Fibroblast of skin of scalp (primary cell): ENCODE measurements around the gene PDE1C.
A peak's percentile ranks its signal among the peaks of the same experiment; 100 is the strongest.

Experiments used
- DNase-seq: peaks from one replicate; pipeline ENCODE4 v3.0.0-alpha.2; 2013

Gene PDE1C

DNA sequence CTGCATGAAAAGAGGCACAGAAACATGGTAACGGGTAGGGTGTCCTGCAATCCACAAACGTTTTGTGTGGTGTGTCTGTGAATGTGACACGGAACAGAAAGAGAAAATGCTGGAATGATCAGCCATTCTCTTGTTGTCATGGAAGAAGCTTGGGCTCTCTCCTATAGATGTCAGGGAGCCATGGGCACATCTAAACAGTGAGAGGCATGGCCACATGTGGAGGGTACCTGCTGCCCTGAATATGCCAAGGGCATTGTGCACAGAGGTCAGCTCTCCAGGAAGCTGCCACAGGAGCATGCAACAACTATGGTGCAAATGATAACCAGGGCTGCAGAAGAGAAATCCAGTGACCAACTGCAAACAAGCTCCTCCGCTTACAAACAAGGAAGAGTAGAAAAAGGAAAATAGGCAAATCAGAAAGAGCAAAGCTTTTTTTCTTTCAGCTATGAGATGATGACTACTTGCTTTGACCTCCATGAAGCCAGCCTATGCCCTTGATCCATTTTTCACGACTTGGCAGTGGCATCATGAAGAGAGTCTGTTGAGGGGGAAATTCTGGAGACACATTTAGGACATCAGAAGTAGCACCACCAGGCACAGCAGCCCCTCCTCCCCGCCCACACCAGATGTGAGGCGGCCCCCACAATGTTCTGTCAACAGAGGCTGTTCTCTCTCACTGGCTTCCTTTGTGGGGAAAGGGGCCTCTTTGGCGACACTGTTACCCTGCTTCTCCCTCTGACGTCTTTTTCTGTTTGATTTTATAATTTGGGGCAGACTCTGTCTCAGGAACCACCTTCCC lies 4.8 kb upstream of the PDE1C start:
- DNase-seq = no peak

DNA sequence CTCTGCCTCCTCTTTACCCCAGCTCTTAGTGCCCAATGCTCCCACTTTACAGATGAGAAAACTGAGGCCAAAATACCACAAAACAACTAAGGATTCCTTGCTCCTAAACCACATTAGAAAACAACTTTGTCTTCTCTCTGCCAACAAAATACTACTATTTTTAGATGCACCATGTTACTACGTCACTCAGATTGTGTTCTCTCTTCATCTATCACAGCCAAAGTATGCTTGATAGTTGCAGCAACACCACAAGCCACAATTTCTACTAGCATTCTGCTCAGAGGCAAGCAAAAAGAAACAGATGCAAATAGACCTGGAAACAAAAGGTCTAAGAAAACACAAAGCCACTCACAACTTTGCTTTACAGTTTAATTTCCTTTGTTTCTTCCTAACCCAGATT lies 3.3 kb upstream of the PDE1C start:
- no peak for DNase-seq

DNA sequence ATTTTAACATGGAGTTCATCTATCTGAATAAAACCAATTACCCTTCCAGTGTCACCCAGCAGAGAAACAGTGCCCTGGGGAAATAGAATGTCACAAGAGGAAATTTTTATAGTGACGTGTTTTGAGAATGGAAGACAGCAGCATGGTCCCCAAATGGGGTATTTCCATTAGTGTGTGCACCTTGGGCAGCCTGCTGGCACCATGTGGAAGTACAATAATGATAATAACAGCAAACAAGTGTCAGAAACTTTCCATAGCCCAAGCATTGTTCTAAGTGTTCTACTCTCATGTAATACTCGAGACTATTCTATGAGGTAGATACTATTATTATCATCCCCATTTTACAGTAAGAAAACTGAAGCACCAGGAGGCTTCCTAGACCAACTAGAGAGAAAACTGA lies 2.2 kb upstream of the PDE1C start:
- DNase-seq = no peak

- DNase-seq = no peak
Measured at GRCh38 chr7:32071466-32072091, 1.4 kb upstream of the PDE1C start.

- DNase-seq = no peak
Measured at GRCh38 chr7:32070051-32070405, 179 bp downstream of the PDE1C start.

DNA sequence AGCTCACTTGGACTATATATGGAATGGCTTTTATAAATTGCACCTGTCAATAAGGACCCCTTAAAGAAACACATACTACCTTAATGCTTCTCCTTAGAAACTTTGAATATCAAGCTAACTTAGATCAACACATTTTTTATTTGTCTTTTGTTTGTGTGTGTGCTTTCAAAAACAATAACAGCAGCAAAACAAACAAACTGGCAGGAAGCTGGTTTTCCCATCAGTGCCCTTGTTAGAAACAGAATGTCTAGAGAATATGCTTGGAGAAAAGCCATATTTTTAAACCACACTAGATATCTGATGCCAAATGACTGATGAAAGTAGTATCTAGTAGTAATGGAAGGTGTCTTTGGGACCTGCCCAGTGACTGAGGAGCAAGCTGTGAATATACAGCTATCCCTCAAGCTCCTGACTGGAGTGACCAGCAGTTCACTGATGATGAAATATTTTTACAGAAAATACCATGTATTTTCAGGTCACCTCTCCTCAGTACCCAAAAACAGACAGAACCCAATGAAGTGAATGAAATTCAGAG lies 1.0 kb downstream of the PDE1C start:
- no peak for DNase-seq

DNA sequence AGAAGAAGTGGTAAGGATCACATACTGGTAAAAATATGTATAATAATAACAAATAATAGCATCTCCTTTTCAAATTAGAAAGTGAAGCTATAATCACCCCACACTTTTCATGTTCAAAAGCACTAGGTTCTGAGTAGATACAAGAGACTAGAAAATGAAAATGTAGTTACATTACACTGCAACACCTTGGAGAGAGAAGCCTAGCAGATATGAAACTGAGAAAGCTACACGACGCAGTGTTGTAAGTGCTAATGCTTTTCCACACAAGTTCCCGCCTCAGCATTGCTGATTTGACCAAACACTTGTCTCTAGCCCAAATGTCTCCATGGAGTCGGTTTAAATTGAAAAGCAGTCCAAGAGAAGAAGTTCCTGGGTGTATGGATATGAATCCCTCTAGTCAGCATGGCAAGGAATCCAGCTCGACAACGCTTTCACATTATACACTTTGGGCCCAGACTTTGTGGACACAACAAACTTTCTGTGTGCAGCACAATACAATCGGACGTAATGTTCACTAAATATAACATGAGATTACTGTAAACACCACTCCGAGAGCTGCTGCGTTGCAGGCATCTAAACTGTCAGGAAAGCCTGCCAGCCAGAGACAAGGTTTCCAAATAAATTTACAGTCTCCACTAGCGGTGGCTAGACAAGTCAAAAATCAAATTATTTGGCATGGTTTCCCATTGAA lies 1.7 kb downstream of the PDE1C start:
- no peak for DNase-seq

DNA sequence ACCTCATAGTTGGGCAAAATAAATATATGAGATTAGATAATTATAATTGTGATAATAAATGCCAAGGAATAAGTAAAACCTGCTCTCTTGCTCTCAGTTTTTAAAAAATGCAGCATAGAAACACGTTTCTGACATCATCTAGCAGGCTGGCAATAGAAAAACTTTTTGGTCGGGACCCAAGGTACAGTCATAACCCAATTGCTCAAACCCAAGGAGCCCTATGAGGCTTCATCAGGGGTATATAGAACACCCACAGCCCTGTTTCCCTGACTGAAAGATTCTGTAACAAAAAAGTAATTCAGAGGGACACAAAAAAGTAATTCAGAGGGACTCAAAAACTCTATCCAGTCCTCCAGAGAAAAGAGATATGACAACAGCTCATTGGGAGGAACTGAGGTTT lies 3.8 kb downstream of the PDE1C start:
- DNase-seq = no peak

- DNase-seq = no peak
Measured at GRCh38 chr7:32063614-32064013, 6.6 kb downstream of the PDE1C start.

GRCh38 chr7:32062150-32062549 lies 8.1 kb downstream of the PDE1C start:
- peak; percentile 31 for DNase-seq

DNA sequence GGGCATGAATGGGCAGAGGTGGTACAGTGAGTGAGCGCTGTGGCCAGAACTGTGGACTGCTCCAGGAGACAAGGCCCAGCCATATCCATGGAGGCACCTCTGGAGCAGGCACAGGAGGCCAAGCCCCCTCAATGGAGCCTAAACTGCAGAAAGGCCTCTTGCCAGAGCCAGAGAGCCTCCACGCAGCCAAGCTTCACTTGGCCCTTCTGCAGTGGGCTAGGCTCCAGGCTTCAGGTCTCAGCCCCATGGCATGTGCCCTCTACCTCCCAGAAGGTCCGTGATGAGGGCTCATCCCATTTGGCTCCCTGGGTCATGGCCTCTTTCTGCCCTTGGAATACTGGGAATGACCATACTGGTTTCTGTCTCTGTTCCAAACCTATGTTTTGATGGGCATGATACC lies 8.9 kb downstream of the PDE1C start:
- DNase-seq = no peak

DNA sequence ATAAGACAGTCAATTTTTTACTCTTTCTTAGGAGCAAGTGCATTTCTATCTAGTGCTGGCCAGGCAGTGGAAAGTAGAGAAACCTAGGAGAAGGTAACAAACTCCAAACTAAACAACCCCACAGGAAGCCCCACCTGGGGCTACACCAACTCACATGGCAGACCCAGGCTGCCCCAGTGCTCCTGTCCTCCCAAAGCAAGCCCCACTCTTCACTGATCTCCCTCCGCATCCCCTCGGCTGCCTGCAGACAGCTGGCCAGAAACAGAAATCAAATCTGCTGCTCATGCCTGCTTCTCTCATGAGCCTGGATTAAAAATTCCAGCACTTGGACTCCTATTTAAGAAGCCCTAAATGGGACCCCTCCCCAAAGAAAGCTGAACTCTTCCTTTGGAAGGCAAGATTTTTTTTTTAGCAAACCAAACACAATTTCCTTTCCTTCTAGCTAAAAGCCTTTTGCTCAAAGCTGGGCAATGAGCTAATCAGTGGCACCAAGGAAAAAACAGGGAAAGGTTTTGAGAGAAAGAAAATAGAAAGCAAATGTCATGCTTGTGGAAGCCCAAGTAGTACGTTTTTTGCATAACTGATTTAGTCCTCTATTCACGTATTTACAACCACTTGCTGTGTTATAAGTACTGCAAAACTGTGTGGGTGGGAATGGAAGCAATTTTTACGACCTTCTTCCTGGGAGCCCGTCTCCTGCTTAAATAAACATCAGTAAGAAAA lies 10.8 kb downstream of the PDE1C start:
- no peak for DNase-seq

GRCh38 chr7:32058002-32058401 lies 12.2 kb downstream of the PDE1C start:
- peak; percentile 22 for DNase-seq

DNA sequence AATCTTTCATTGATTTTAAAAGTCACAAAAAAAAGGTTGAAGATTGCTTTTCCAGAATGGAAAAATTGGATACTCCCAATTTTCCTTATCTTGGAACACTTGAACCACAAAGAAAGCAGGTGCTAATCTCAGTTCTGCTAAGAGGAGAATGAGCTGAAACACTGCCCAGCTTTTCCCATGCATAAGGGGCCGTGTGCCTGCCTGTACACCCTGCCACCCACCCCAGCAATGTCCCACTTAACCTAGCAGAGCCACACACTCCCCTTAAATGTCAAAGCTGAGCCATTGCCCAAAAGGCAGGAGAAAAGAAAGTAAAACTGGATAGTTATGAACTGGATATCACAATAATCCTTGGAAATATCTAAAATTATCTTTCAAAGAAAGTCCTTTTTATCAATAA lies 13.4 kb downstream of the PDE1C start:
- no peak for DNase-seq

- no peak for DNase-seq
Measured at GRCh38 chr7:32053204-32053603, 17.0 kb downstream of the PDE1C start.

- no peak for DNase-seq
Measured at GRCh38 chr7:32051128-32051527, 19.1 kb downstream of the PDE1C start.

DNA sequence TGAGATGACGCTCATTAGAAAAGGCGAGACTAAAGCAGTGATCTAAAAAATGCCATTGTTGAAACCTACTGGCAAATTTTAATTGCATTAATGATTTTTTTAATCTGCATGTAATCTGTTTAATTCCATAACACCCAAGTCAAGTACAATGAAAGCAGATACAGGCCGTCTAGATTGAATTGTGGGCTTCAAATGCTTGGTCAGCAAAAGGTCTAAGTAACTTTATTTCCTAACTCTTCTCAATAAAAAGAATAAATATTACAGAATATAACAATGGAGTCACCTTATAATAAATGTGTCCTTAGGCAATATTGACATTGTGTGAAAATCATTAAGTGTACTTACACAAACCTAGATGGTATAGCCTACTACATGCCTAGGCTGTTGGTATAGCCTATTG lies 20.6 kb downstream of the PDE1C start:
- DNase-seq = no peak

GRCh38 chr7:32048970-32049491 lies 21.2 kb downstream of the PDE1C start:
- DNase-seq = no peak

DNA sequence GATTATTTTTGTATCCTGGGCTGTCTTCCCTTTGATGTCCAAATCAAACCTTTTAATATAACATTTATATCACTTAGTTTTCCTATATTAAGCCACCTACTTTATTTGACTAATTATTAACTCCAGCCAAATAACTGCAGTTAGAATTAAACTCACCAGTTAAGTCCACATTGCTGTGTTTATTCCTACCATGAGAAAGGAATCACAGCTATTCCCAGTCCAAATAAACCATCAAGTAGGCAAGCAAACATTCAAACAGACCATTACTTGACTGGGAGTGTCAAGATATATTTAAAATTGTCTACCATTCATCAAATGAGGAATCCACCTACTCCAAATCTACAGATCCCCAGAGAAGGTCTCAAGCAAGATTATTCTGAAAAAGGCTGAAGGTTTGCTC lies 22.4 kb downstream of the PDE1C start:
- no peak for DNase-seq

DNA sequence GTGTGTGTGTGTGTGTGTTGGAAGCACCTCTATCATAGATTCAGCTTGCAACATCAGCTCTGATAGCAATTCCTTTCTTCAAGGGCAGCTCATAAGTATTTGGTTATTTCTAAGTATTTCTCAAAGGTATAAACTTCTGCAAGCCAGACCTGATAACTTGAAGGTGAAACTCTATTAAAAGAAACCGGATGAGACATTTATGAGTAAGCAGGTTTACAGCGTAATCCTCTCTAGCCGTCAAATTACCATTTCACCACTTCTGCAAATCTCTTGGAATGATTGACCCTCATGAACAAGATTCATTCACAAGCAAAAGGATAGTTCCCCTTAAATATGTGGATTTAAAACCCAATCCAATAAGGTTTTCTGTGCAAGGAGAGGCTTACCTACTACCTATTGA lies 23.1 kb downstream of the PDE1C start:
- DNase-seq = no peak

- DNase-seq = no peak
Measured at GRCh38 chr7:32045228-32045627, 25.0 kb downstream of the PDE1C start.

DNA sequence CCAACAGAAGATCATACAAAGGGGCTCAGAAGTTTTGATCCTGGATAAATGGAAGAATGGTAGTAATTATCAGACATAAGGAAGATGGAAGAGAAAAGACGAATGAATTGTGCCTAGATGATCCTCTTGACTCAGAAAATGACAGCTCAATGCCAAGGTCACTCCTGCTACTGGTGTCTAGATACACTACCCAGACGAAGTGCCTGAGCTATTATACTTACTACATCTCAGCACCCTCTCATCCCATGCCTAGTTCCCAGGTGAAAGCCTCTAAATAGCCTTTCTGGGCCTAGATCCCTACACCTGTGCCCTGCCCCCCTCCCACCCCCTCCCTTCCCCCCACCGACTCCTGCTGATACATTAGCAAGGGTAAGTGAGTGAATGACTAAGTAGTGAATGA lies 25.5 kb downstream of the PDE1C start:
- no peak for DNase-seq

GRCh38 chr7:32043688-32044087 lies 26.5 kb downstream of the PDE1C start:
- DNase-seq = no peak
